Esophagus squamous epithelium (tissue), 4 donors: ENCODE measurements around the gene LRRC36.

Experiments used
- CTCF ChIP-seq, 6 experiments: fragments of 450-650 bp in 4 of 6; fragments of 200-600 bp in 2 of 6; sonication (generic) in 2 of 6; IDR thresholded peaks; one replicate each; pipeline ENCODE4 v1.5.1; 2016 to 2019; ENCODE audit warnings: antibody characterized with exemption in 6 of 6, mild to moderate bottlenecking in 4 of 6, moderate library complexity in 4 of 6
- POLR2A ChIP-seq, 4 donors: fragments of 450-650 bp; IDR thresholded peaks; one replicate each; pipeline ENCODE4 v1.6.1; 2017; ENCODE audit warnings: antibody characterized with exemption in 4 of 4, mild to moderate bottlenecking in 4 of 4, moderate library complexity in 3 of 4

- no peak for TF ChIP-seq CTCF (IDR thresholded peaks at IDR 0.05)
- no peak for TF ChIP-seq POLR2A (IDR thresholded peaks at IDR 0.05)
Measured at GRCh38 chr16:67390816-67391423, 64.3 kb downstream of the LRRC36 start.
